MV-4-11 (cell line): Measurements from ENCODE around the gene NCCRP1.
A peak's percentile ranks its signal among the peaks of the same experiment; 100 is the strongest.
"Not testable (repeated sequence)": the region's sequence is repeated elsewhere in the genome, so short reads cannot be mapped to it uniquely, and the experiment has no call there.

ENCODE experiments used
- DNase-seq: peaks from one replicate; lab custom pipeline; 2025; lab: John Stamatoyannopoulos, UW

Gene NCCRP1

DNA sequence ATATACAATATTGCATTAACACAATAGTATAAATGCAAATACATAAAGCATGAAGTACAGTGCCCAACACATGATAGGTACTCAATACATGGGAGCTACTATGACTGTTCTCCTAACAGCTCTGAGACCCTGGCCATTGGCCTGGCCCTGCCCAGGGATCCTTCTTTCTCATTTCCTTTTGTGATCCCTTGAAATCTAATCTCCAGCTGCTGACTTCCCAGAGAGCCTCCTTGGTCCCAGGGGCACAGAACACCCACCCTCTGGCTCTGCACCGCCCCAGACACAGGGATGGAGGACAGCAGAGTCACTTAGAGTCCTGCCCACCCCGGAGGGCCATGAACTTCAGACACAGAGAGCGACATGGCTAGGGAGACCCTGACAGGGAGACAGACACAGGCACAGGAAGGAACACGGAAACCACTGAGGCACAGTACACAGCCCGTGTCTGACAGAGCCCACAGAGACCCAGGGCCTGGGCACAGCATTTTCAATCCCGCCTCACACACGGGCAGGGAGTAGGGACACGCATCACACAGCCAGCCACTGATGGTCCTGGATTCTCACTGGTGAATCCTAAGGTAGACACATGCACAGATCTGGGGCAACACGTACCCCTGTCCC, 11.5 kb downstream of the NCCRP1 start:
- no peak for DNase-seq

DNA sequence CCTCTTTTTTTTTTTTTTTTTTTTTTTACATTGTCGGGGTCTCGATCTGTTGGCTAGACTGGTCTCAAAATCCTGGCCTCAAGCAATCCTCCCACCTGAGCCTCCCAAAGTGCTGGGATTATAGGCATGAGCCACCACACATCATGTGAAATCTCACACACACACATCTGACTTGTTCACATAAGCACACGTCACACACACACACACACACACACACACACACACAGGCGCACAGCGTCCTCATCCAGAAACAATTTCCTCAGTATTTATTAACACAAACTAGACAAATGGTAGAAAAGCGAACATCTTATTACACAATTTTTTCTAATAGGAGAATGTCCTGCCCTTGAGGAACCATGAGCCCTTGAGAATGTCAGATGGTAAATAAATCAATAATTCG, 12.4 kb downstream of the NCCRP1 start:
- DNase-seq: no peak

GRCh38 chr19:39211731-39212374, 15.1 kb downstream of the NCCRP1 start:
- peak; percentile 72 for DNase-seq

DNA sequence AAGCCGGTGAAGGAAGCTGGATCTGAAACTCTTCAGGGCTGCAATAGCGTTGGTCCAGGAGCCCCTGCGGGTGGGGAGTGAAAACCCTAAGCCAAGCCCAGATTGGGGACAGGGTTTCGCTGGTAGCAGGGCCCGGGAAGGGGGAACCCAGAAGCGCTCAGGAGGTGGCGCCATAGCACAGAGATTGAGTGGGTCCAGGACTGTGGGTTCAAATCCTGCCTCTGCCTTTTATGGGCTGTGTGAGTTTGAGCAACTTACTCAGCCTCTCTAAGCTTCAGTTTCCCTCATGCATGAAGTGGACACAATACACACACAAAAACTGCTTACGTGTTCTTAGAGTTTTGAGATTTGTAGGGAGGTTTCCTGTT, 15.6 kb downstream of the NCCRP1 start:
- peak; percentile 72 for DNase-seq

GRCh38 chr19:39215323-39215722, 18.6 kb downstream of the NCCRP1 start:
- DNase-seq: not testable (repeated sequence)

- no peak for DNase-seq
Measured at GRCh38 chr19:39217094-39217493, 20.3 kb downstream of the NCCRP1 start.

GRCh38 chr19:39218230-39219007, 21.7 kb downstream of the NCCRP1 start:
- no peak for DNase-seq

- not testable (repeated sequence) for DNase-seq
Measured at GRCh38 chr19:39219108-39219507, 22.3 kb downstream of the NCCRP1 start.

DNA sequence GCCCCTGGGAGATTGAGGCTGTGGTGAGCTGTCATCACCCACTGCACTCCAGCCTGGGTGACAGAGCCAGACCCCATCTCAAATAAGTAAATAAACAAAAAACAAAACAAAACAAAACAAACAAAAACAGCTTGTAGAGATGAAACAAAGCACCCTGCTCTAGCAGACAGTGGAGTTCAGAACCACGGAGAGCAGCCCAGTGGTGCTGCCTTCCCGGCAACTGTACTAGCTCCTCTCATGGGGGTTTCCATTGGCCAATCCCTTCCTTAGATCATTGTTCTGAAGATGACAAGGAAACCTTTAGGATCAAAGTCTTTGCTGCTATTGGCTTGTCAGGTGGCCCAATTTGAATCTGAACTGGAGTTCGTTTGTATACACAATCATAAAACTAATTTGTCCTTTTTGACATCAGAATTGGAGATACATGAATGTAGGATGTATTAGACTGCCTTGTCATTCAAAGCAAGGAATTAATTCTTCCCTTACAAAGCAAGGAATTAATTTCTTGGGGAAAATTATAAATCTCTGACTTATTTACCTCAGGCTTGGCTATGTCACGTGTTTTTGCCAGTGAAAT, 27.0 kb downstream of the NCCRP1 start:
- DNase-seq: no peak

GRCh38 chr19:39224910-39225309, 28.1 kb downstream of the NCCRP1 start:
- peak; percentile 78 for DNase-seq

- DNase-seq: no peak
Measured at GRCh38 chr19:39230096-39230764, 33.5 kb downstream of the NCCRP1 start.

DNA sequence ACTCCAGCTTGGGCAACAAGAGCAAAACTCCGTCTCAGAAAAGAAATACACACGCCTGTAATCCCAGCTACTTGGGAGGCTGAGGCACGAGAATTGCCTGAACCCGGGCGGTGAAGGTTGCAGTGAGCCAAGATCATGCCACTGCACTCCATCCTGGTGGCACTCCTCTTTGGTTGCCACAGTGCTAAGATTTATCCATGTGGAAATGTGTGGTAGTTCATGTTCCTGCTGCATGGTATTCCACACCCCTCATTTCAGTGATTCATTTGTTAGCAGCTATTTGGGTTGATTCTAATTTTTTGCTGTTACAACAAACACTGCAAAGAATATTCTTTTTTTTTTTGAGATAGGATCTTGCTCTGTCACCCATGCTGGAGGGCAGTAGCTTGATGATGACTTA, 35.9 kb downstream of the NCCRP1 start:
- DNase-seq: no peak

- no peak for DNase-seq
Measured at GRCh38 chr19:39236527-39236926, 39.8 kb downstream of the NCCRP1 start.

- DNase-seq: no peak
Measured at GRCh38 chr19:39237200-39238184, 40.7 kb downstream of the NCCRP1 start.

DNA sequence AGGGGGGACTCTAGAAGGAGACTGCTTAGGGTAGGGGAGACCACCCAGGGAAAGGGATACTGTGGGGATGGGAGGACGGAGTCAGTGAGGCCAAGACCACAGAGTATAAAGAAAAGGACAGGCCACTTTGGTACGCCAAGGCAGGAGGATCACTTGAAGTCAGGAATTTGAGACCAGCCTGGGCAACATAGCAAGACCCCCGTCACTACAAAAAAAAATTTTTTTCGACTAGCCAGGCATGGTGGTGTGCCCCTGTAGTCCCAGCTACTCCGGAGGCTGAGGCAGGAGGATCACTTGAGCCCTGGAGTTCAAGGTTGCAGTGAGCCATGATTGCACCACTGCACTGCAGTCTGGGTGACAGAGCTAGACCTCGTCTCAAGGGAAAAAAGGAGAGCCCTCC, 41.4 kb downstream of the NCCRP1 start:
- no peak for DNase-seq

- DNase-seq: no peak
Measured at GRCh38 chr19:39238944-39239343, 42.2 kb downstream of the NCCRP1 start.

DNA sequence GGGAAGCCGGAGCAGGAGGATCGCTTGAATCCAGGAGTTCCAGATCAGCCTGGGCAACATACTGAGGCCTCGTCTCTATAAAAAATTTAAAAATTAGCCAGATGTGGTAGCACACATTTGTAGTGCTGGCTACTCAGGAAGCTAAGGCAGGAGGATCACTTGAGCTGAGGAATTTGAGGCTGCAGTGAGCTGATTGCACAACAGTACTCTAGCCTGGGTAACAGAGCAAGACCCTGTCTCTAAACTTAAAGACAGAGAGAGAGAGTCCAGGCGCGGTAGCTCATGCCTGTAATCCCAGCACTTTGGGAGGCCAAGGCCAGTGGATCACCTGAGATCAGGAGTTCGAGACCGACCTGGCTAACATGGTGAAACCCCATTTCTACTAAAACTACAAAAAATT, 43.7 kb downstream of the NCCRP1 start:
- peak; percentile 34 for DNase-seq

DNA sequence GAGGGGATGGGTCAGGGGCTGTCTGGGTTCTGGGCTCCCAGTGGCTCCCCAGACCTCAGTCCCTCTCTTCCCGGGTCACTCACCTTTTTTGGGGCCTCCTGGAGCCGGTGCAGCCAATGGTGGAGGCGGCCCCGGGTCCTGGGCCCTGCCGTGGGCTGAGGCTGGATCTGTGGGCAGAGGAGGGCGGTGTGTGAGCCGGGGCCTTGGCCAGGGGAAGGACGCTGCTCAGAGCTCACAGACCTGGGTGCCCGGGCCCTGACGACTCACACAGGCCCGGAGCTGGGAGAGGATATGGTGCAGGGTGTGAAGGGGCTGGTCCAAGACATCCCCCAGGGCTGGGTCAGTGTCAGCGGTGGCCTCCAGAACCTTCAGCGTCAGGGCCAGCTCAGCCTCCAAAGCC, 47.0 kb downstream of the NCCRP1 start:
- DNase-seq: not testable (repeated sequence)

DNA sequence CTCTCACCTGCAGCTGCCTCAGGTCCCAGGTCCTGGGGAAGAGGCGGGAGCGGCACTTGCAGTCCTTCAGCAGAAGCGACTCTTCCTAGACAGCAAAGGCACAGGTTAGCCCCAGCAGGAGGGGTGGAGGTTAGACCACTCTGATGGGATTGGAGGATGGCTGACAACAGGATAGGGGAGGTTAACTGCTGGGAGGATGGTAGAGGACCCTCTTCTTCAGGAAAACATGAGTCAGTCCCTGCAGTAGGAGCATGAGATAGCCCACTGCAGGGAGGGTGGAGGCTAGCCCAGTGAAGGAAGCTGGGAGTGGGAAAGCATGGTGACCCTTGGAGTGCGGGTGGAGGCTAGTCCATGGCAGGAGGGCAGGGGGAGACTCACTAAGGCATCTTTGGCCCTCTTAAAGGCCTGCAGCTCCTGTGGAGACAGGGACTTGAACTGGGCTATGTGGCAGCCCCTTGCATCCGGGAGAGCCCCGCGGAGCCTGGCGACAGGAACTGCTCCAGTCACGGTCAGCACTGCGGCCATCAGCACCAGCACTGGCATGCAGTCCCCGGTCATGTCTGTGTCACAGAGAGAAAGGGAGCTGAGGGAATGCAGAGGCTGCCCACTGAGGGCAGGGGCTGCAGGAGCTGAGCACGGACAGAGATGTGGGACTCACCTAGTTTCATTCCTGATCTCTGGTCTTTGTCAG, 47.8 kb downstream of the NCCRP1 start, which contains the start of gene IFNL3:
Gene IFNL3, minus strand, starts transcription at position 597 of the 691 bp plus-strand sequence. Its CDS starts 39 bp downstream, at position 558.
- not testable (repeated sequence) for DNase-seq

- not testable (repeated sequence) for DNase-seq
Measured at GRCh38 chr19:39245166-39245565, 48.4 kb downstream of the NCCRP1 start.
